HCT116 (cell line): Measurements from ENCODE around the gene CLIP4.

Source experiments
- EGR1 ChIP-seq: IDR thresholded peaks from 2 replicates; pipeline ENCODE4 v1.6.1; 2012; ENCODE audit warnings: low read depth
- POLR2A ChIP-seq: IDR thresholded peaks from 2 replicates; pipeline ENCODE4 v1.7.0; 2011; ENCODE audit warnings: borderline replicate concordance; ENCODE audit not compliant: insufficient read depth, insufficient read length; ENCODE audit errors: extremely low read depth
- RAD21 ChIP-seq: IDR thresholded peaks from 2 replicates; pipeline ENCODE4 v1.6.1; 2012; ENCODE audit warnings: low read depth, mild to moderate bottlenecking
- YY1 ChIP-seq: IDR thresholded peaks from 2 replicates; pipeline ENCODE4 v1.6.1; 2011; ENCODE audit warnings: low read length, low read depth, moderate library complexity, mild to moderate bottlenecking; ENCODE audit not compliant: insufficient replicate concordance; ENCODE audit errors: extremely low read depth
- ZNF274 ChIP-seq: fragments of 200-500 bp; sonication (Bioruptor generic); IDR thresholded peaks from 2 replicates; pipeline ENCODE4 v1.6.1; 2014; ENCODE audit warnings: mild to moderate bottlenecking, low read depth, low read length, inconsistent platforms
- TF ChIP-seq, protein P1 (sequence below), 3 experiments: fragments of 200-600 bp in 1 of 3; sonication (generic) in 1 of 3; IDR thresholded peaks in 2 of 3; conservative IDR thresholded peaks in 1 of 3; 2 replicates each; pipeline ENCODE4 v1.5.1; 2012 to 2017; ENCODE audit warnings: low read depth in 2 of 3, low read length in 2 of 3, antibody characterized with exemption in 1 of 3, borderline replicate concordance in 1 of 3, control low read depth in 1 of 3, mild to moderate bottlenecking in 1 of 3, mixed read lengths in 1 of 3, mixed run types in 1 of 3, moderate library complexity in 1 of 3; ENCODE audit not compliant: insufficient read depth in 1 of 3

DNA sequence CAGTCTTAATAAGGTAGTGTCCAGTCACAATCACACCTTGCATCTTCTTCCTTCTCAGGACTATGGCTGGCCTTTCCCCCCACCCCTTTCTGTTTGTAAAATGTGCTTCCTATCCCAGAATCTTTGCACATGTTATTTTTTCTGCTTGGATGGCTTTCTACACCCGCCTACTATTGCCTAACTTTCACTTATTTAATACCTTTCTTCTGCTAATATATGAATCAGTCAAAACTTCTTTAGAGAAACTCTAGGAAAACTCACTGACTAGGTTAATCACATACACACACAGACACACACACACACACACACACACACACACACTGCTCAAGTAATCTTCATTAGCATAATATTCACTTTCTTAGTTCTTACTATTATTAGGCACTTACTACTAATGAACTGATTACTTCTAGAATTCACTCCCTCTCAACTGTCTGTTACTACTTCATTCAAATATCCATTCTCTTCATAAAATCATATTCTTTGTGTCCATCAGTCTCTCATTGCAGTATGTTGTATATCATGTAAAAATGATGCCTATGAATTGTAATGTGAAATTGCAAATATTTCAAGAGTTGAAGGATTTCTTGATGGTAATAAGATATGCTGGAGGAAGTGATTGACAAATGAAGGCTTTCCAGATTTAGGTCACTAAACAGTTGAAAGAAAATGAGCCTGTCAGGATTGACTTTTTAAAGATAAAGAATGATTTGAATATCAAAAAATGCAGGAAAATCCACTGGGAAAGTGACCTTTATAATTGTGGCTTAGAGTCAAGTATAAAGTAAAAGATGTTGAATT lies 51.2 kb downstream of the CLIP4 start:
- TF ChIP-seq, protein P1, sequence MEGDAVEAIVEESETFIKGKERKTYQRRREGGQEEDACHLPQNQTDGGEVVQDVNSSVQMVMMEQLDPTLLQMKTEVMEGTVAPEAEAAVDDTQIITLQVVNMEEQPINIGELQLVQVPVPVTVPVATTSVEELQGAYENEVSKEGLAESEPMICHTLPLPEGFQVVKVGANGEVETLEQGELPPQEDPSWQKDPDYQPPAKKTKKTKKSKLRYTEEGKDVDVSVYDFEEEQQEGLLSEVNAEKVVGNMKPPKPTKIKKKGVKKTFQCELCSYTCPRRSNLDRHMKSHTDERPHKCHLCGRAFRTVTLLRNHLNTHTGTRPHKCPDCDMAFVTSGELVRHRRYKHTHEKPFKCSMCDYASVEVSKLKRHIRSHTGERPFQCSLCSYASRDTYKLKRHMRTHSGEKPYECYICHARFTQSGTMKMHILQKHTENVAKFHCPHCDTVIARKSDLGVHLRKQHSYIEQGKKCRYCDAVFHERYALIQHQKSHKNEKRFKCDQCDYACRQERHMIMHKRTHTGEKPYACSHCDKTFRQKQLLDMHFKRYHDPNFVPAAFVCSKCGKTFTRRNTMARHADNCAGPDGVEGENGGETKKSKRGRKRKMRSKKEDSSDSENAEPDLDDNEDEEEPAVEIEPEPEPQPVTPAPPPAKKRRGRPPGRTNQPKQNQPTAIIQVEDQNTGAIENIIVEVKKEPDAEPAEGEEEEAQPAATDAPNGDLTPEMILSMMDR (IDR thresholded peaks at IDR 0.05 in 2 of 3, conservative IDR thresholded peaks at IDR 0.05 in 1 of 3; ENCODE audit: borderline replicate concordance in 1 of 3, insufficient read depth in 1 of 3, low read depth in 2 of 3, low read length in 2 of 3) = no peak
- TF ChIP-seq EGR1 (no peak), ZNF274 (no peak), POLR2A (no peak), YY1 (no peak), RAD21 (no peak)
